Kidney epithelial cell (primary cell): Measurements from ENCODE around the gene ERG. TPM values are rescaled to one million over a fixed set of nuclear protein-coding genes. Genes with fewer than 3 reads are reported as not detected.

Experiments
- DNase-seq: peaks from one replicate; pipeline ENCODE4 v3.0.0-alpha.2; 2010; ENCODE audit warnings: low read depth
- H3K27me3 ChIP-seq: 2 replicates; pipeline ENCODE4 v1.6.0; 2011; ENCODE audit warnings: low read length; ENCODE audit not compliant: control insufficient read depth, insufficient read depth
- H3K36me3 ChIP-seq: 2 replicates; pipeline ENCODE4 v1.5.1; 2011; ENCODE audit warnings: low read length; ENCODE audit not compliant: control insufficient read depth, insufficient read depth
- H3K4me3 ChIP-seq: 2 replicates; pipeline ENCODE4 v1.5.1; 2011; ENCODE audit warnings: low read depth, mild to moderate bottlenecking, control low read depth, low read length
- CTCF ChIP-seq: IDR thresholded peaks from 2 replicates; pipeline ENCODE4 v1.5.1; 2011; ENCODE audit warnings: mild to moderate bottlenecking, moderate library complexity, low read length, control low read depth, inconsistent platforms; ENCODE audit not compliant: insufficient read depth, poor library complexity, severe bottlenecking
- total RNA-seq: library from RNA; depleted of rRNA; stranded (reverse); fragments of >200 nt; gene quantifications from 2 replicates; pipeline ENCODE4 v1.2.3, GENCODE V29; 2015

ERG gene
- total RNA-seq, 1 donor from 2014 or later: 0.29 TPM

GRCh38 chr21:38385427-38386175, 112.7 kb downstream of the ERG start:
- Histone ChIP-seq H3K27me3 (peaks cover 5% of the 10 kb centered on the region), H3K4me3 (no peak overlapping the region), H3K36me3 (no peaks in the 10 kb centered on the region)
- TF ChIP-seq CTCF: no peak
- no peak for DNase-seq

- H3K27me3 ChIP-seq: peaks cover 5% of the 10 kb centered on the region
- no peak for DNase-seq
- no peak overlapping the region for H3K4me3 ChIP-seq
- H3K36me3 ChIP-seq: no peaks in the 10 kb centered on the region
- TF ChIP-seq CTCF: no peak
These were observed 113.4 kb downstream of the ERG start for GRCh38 chr21:38384675-38385426.

- H3K27me3 ChIP-seq: peaks cover 5% of the 10 kb centered on the region
- no peak for TF ChIP-seq CTCF
- DNase-seq: no peak
- H3K4me3 ChIP-seq: no peak overlapping the region
- H3K36me3 ChIP-seq: no peaks in the 10 kb centered on the region
These were observed 114.1 kb downstream of the ERG start for GRCh38 chr21:38384238-38384560.

- Histone ChIP-seq H3K27me3 (peaks cover 5% of the 10 kb centered on the region), H3K4me3 (no peak overlapping the region), H3K36me3 (no peaks in the 10 kb centered on the region)
- TF ChIP-seq CTCF: no peak
- no peak for DNase-seq
These were observed 114.7 kb downstream of the ERG start for GRCh38 chr21:38383411-38384237.

- H3K36me3 ChIP-seq: no peaks in the 10 kb centered on the region
- no peak overlapping the region for H3K4me3 ChIP-seq
- peaks cover 5% of the 10 kb centered on the region for H3K27me3 ChIP-seq
- DNase-seq: no peak
- TF ChIP-seq CTCF: peak; percentile 19
These were observed 117.7 kb downstream of the ERG start for GRCh38 chr21:38380481-38381137.
